NCI-H526 (cell line): ENCODE data around the gene CACNA1E.

Experiments used
- DNase-seq, 2 experiments: peaks; one replicate each; lab custom pipeline; 2025; lab: John Stamatoyannopoulos, UW

CACNA1E gene

GRCh38 chr1:181484821-181485220 is 1.5 kb downstream of the CACNA1E start:
- DNase-seq = no peak

GRCh38 chr1:181485287-181486097 is 2.2 kb downstream of the CACNA1E start:
- peak in 1 of 2 experiments; percentile 46 for DNase-seq

GRCh38 chr1:181486098-181486420 is 2.7 kb downstream of the CACNA1E start:
- no peak for DNase-seq

GRCh38 chr1:181488866-181489265 is 5.5 kb downstream of the CACNA1E start:
- DNase-seq = no peak

- DNase-seq = no peak
Measured at GRCh38 chr1:181490276-181490675, 7.0 kb downstream of the CACNA1E start.

- no peak for DNase-seq
Measured at GRCh38 chr1:181490740-181491712, 7.7 kb downstream of the CACNA1E start.

GRCh38 chr1:181493166-181493565 is 9.8 kb downstream of the CACNA1E start:
- no peak for DNase-seq

- no peak for DNase-seq
Measured at GRCh38 chr1:181493885-181494284, 10.6 kb downstream of the CACNA1E start.

- no peak for DNase-seq
Measured at GRCh38 chr1:181496759-181497158, 13.4 kb downstream of the CACNA1E start.

GRCh38 chr1:181497870-181498269 is 14.6 kb downstream of the CACNA1E start:
- DNase-seq = no peak

GRCh38 chr1:181499825-181500224 is 16.5 kb downstream of the CACNA1E start:
- DNase-seq = no peak

- DNase-seq = no peak
Measured at GRCh38 chr1:181500636-181501035, 17.3 kb downstream of the CACNA1E start.

GRCh38 chr1:181501612-181502011 is 18.3 kb downstream of the CACNA1E start:
- no peak for DNase-seq

GRCh38 chr1:181503171-181503810 is 20.0 kb downstream of the CACNA1E start:
- DNase-seq = no peak

- DNase-seq = peak in 1 of 2 experiments; percentile 81
Measured at GRCh38 chr1:181504399-181504842, 21.1 kb downstream of the CACNA1E start.

GRCh38 chr1:181506563-181507353 is 23.4 kb downstream of the CACNA1E start:
- no peak for DNase-seq

- no peak for DNase-seq
Measured at GRCh38 chr1:181508486-181509165, 25.3 kb downstream of the CACNA1E start.

- DNase-seq = no peak
Measured at GRCh38 chr1:181513786-181514297, 30.5 kb downstream of the CACNA1E start.

- peak in 1 of 2 experiments; percentile 26 for DNase-seq
Measured at GRCh38 chr1:181514298-181515290, 31.3 kb downstream of the CACNA1E start.
